Right cardiac atrium (tissue), 5 donors: Measurements from ENCODE around the gene PTPRM. TPM values are rescaled to one million over a fixed set of nuclear protein-coding genes. Genes with fewer than 3 reads are reported as not detected.
"Not testable (repeated sequence)": the region's sequence is repeated elsewhere in the genome, so short reads cannot be mapped to it uniquely, and the experiment has no call there.

Experiments used
- ATAC-seq, 2 donors: fragments of 200-7000 bp; cut with Tn5 transposase; one replicate each; pipeline versions ENCODE4 v1.8.0 to v1.9.1; 2020; ENCODE audit warnings: moderate library complexity in 2 of 2, mild to moderate bottlenecking in 1 of 2
- DNase-seq, 3 donors: peaks; one replicate each; pipeline ENCODE4 v3.0.0-alpha.2; 2020
- H3K27ac ChIP-seq: one replicate; pipeline ENCODE4 v1.5.1; 2013; ENCODE audit warnings: mild to moderate bottlenecking, low read length, control low read depth, moderate library complexity
- H3K27me3 ChIP-seq: one replicate; pipeline ENCODE4 v1.6.1; 2013; ENCODE audit not compliant: control insufficient read depth, insufficient read depth
- H3K4me1 ChIP-seq: one replicate; pipeline ENCODE4 v1.6.1; 2013; ENCODE audit warnings: low read length; ENCODE audit not compliant: control insufficient read depth, insufficient read depth
- H3K4me3 ChIP-seq: one replicate; pipeline ENCODE4 v1.5.1; 2013; ENCODE audit warnings: low read length, control low read depth
- H3K9me3 ChIP-seq: one replicate; pipeline ENCODE4 v1.6.1; 2013; ENCODE audit warnings: low read length; ENCODE audit not compliant: control insufficient read depth
- WGBS: extraction: QIAGEN DNeasy Blood & Tissue Kit; methylation state at CpG from one replicate; pipeline ENCODE4 v1.1.7; 2013; 5-methylcytosine and 5-hydroxymethylcytosine counted together
- intact Hi-C, 4 donors: fragments of 100-400 bp; cut with DNase I; formaldehyde crosslinking; loops; one replicate each; pipeline versions ENCODE4 v1.11.0 to v1.14.0; 2022 to 2023
- polyA plus RNA-seq: library from polyadenylated mRNA; stranded (reverse); fragments of 200-250 nt; gene quantifications from one replicate; pipeline ENCODE4 v1.2.3, GENCODE V29; 2013
- total RNA-seq, 4 donors: library from RNA; stranded (reverse); fragmentation: NEBNext Ultra II Directional; extraction: Animal tissue kit (Norgen Biotek cat#: 25700); gene quantifications; one replicate each; pipeline ENCODE4 v1.2.1, GENCODE V29; 2021
- donor health status: healthy with polysubstance abuse.
- donor health status: DM: no; HTN: yes; CAD: no.
- donor health status: DM: no; HTN: no; CAD: no.
- donor health status: DM: no; HTN: yes; CAD: no; lungs with severe emphysema.
- donor health status: DM: yes; HTN: yes; CAD: no.

PTPRM gene
- total and polyA plus RNA-seq, 5 donors, result 55.1 to 81.5 (median 63.4) TPM

GRCh38 chr18:8428951-8429350 is 861.8 kb downstream of the PTPRM start:
- no peak overlapping the region for H3K27ac ChIP-seq
- H3K4me1 ChIP-seq, result no peaks in the 10 kb centered on the region
- ATAC-seq (no peak), DNase-seq (no peak)
- WGBS, result 65% methylated on average over 6 of the region's 6 CpGs
- no peak overlapping the region for H3K4me3 ChIP-seq
- H3K27me3 ChIP-seq, result no peaks in the 10 kb centered on the region
- no peaks in the 10 kb centered on the region for H3K9me3 ChIP-seq
- intact Hi-C loops, result no loop called here

GRCh38 chr18:8431036-8431435 is 863.9 kb downstream of the PTPRM start:
- Histone ChIP-seq H3K9me3 (no peaks in the 10 kb centered on the region), H3K27me3 (no peaks in the 10 kb centered on the region), H3K4me3 (no peak overlapping the region), H3K4me1 (no peaks in the 10 kb centered on the region), H3K27ac (no peak overlapping the region)
- no peak for ATAC-seq
- 83% methylated on average over 4 of the region's 4 CpGs for WGBS
- intact Hi-C loops, result no loop called here
- DNase-seq, result no peak

- 87% methylated on average over 15 of the region's 15 CpGs for WGBS
- H3K4me3 ChIP-seq, result no peak overlapping the region
- no peaks in the 10 kb centered on the region for H3K9me3 ChIP-seq
- intact Hi-C loops, result no loop called here
- no peak overlapping the region for H3K27ac ChIP-seq
- DNase-seq (no peak), ATAC-seq (no peak)
- H3K4me1 ChIP-seq, result no peaks in the 10 kb centered on the region
- H3K27me3 ChIP-seq, result no peaks in the 10 kb centered on the region
Measured at GRCh38 chr18:8433323-8433722, 866.2 kb downstream of the PTPRM start.

GRCh38 chr18:8433771-8434170 is 866.7 kb downstream of the PTPRM start:
- WGBS, result 82% methylated on average over 7 of the region's 7 CpGs
- H3K4me1 ChIP-seq, result no peaks in the 10 kb centered on the region
- H3K27ac ChIP-seq, result no peak overlapping the region
- DNase-seq (no peak), ATAC-seq (no peak)
- H3K27me3 ChIP-seq, result no peaks in the 10 kb centered on the region
- intact Hi-C loops, result no loop called here
- H3K4me3 ChIP-seq, result no peak overlapping the region
- H3K9me3 ChIP-seq, result no peaks in the 10 kb centered on the region

GRCh38 chr18:8435376-8435775 is 868.3 kb downstream of the PTPRM start:
- ATAC-seq (no peak), DNase-seq (no peak)
- Histone ChIP-seq H3K27ac (no peak overlapping the region), H3K4me3 (no peak overlapping the region), H3K9me3 (peaks cover 2% of the 10 kb centered on the region), H3K4me1 (no peaks in the 10 kb centered on the region), H3K27me3 (no peaks in the 10 kb centered on the region)
- WGBS, result 70% methylated on average over 14 of the region's 14 CpGs
- intact Hi-C loops, result no loop called here

- Histone ChIP-seq H3K4me1 (no peaks in the 10 kb centered on the region), H3K27ac (no peak overlapping the region), H3K4me3 (no peak overlapping the region), H3K27me3 (no peaks in the 10 kb centered on the region), H3K9me3 (peaks cover 2% of the 10 kb centered on the region)
- intact Hi-C loops, result no loop called here
- 95% methylated on average over 5 of the region's 5 CpGs for WGBS
- ATAC-seq (no peak), DNase-seq (no peak)
Measured at GRCh38 chr18:8439055-8439454, 871.9 kb downstream of the PTPRM start.

GRCh38 chr18:8443505-8443904 is 876.4 kb downstream of the PTPRM start:
- Histone ChIP-seq H3K4me1 (no peaks in the 10 kb centered on the region), H3K4me3 (no peak overlapping the region), H3K27ac (no peak overlapping the region), H3K9me3 (peaks cover 2% of the 10 kb centered on the region), H3K27me3 (peaks cover 3% of the 10 kb centered on the region)
- no peak for ATAC-seq
- no peak for DNase-seq
- 89% methylated on average over 1 of the region's 1 CpG for WGBS
- intact Hi-C loops, result no loop called here

- H3K4me1 ChIP-seq, H3K9me3 ChIP-seq, H3K27me3 ChIP-seq, H3K27ac ChIP-seq, ATAC-seq, DNase-seq, H3K4me3 ChIP-seq, intact Hi-C loops: not testable (repeated sequence)
- 74% methylated on average over 5 of the region's 5 CpGs for WGBS
Measured at GRCh38 chr18:8446936-8447335, 879.8 kb downstream of the PTPRM start.

GRCh38 chr18:8448130-8448529 is 881.0 kb downstream of the PTPRM start:
- WGBS, result 69% methylated on average over 7 of the region's 7 CpGs

GRCh38 chr18:8450013-8450412 is 882.9 kb downstream of the PTPRM start:
- Histone ChIP-seq H3K27ac (peak overlapping the region; percentile 83), H3K27me3 (peaks cover 3% of the 10 kb centered on the region), H3K4me1 (peaks cover 4% of the 10 kb centered on the region), H3K4me3 (no peak overlapping the region), H3K9me3 (no peaks in the 10 kb centered on the region)
- DNase-seq (no peak), ATAC-seq (peak in 1 of 2 donors; percentile 34)
- 47% methylated on average over 5 of the region's 5 CpGs for WGBS
- intact Hi-C loops, result no loop called here

More at GRCh38 chr18:8448130-8448529, 881.0 kb downstream of the PTPRM start:
- Histone ChIP-seq H3K27ac (peak overlapping the region; percentile 26), H3K9me3 (no peaks in the 10 kb centered on the region), H3K27me3 (peaks cover 3% of the 10 kb centered on the region), H3K4me1 (peaks cover 4% of the 10 kb centered on the region), H3K4me3 (no peak overlapping the region)
- no peak for DNase-seq
- intact Hi-C loops, result no loop called here
- no peak for ATAC-seq

GRCh38 chr18:8450898-8451665 is 884.0 kb downstream of the PTPRM start:
- H3K27me3 ChIP-seq, result peaks cover 3% of the 10 kb centered on the region
- peak overlapping the region; percentile 78 for H3K27ac ChIP-seq
- peaks cover 4% of the 10 kb centered on the region for H3K4me1 ChIP-seq
- no peaks in the 10 kb centered on the region for H3K9me3 ChIP-seq
- peak in 1 of 3 donors; percentile 58 for DNase-seq
- H3K4me3 ChIP-seq, result no peak overlapping the region
- peak in 1 of 2 donors; percentile 88 for ATAC-seq
- intact Hi-C loops, result no loop called here
- WGBS, result 69% methylated on average over 13 of the region's 13 CpGs
